Fibroblast of the aortic adventitia (primary cell): ENCODE data around the gene DYNC2LI1. TPM values are rescaled to one million over a fixed set of nuclear protein-coding genes. Genes with fewer than 3 reads are reported as not detected.

Source experiments
- DNase-seq: peaks from one replicate; pipeline ENCODE4 v3.0.0-alpha.2; 2010; ENCODE audit warnings: low read depth
- H3K4me3 ChIP-seq: 2 replicates; pipeline ENCODE4 v1.5.1; 2011; ENCODE audit warnings: low read depth, mild to moderate bottlenecking, control low read depth, low read length, moderate library complexity
- total RNA-seq: library from RNA; depleted of rRNA; stranded (reverse); fragments of >200 nt; gene quantifications from 2 replicates; pipeline ENCODE4 v1.2.3, GENCODE V29; 2012; ENCODE audit warnings: low replicate concordance
- TF ChIP-seq, protein P1 (sequence below): IDR thresholded peaks from 2 replicates; pipeline ENCODE4 v1.5.1; 2011; ENCODE audit warnings: mild to moderate bottlenecking, low read length, control low read depth, inconsistent platforms; ENCODE audit not compliant: insufficient read depth

Gene DYNC2LI1
- total RNA-seq, 1 donor, result 27.4 TPM

DNA sequence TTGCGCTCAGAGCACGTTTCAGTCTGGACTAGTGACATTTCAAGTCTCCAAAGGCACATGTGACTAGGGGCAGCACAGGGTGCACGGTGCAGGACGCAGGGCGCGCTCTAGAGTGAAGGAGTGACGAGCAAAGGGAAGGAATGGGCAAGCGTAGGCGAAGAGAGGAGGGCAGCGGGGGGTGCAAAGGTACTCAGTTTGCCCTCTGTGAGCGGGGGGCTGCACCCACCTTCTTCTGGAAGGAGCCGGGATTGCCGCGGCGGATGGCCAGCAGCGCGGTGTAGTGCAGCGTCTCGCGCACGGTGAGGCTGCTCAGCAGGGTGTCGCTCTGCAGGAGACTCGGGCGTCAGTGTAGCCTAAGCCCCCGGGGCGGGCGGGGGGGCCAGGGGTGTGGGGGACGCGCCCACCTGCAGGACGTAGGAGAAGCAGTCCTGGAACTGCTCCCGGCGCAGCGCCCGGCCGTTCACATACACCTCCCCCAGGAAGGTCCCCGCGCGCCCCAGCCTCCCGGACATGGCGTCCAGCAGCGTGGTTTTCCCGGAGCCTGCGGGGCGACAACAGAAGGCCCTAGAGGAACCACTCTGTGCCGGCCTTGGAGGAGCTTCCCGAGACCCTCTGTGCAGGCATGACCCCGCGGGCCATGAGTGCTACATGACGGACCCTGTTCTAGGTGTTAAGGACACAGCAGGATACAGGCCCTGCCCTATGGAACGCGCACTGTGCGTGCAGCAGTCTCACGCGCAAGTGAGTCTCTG, 57.9 kb downstream of the DYNC2LI1 start:
- H3K4me3 ChIP-seq, result no peak overlapping the region
- TF ChIP-seq, protein P1, sequence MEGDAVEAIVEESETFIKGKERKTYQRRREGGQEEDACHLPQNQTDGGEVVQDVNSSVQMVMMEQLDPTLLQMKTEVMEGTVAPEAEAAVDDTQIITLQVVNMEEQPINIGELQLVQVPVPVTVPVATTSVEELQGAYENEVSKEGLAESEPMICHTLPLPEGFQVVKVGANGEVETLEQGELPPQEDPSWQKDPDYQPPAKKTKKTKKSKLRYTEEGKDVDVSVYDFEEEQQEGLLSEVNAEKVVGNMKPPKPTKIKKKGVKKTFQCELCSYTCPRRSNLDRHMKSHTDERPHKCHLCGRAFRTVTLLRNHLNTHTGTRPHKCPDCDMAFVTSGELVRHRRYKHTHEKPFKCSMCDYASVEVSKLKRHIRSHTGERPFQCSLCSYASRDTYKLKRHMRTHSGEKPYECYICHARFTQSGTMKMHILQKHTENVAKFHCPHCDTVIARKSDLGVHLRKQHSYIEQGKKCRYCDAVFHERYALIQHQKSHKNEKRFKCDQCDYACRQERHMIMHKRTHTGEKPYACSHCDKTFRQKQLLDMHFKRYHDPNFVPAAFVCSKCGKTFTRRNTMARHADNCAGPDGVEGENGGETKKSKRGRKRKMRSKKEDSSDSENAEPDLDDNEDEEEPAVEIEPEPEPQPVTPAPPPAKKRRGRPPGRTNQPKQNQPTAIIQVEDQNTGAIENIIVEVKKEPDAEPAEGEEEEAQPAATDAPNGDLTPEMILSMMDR, result no peak
- DNase-seq, result no peak

DNA sequence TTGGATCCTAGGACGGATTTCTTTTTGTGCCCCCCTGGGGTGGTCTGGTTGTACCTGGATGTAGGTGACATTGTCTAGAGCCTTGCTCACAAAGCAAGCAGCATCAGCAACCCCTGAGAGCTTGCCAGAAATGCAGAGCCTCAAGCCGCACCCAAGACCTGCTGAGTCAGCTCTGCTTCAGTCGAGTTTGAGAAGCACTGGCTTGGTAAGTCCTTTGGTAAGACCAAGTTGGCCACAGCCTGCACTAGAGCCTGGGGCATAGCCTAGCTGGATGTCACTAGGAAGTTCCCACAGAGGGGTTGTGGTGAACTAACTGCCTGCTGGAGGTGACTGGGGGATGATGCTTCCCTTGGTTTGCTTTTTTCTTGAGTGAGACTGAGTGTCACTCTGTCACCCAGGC, 58.6 kb downstream of the DYNC2LI1 start:
- H3K4me3 ChIP-seq, result no peak overlapping the region
- TF ChIP-seq, protein P1, result no peak
- peak; percentile 27 for DNase-seq

DNA sequence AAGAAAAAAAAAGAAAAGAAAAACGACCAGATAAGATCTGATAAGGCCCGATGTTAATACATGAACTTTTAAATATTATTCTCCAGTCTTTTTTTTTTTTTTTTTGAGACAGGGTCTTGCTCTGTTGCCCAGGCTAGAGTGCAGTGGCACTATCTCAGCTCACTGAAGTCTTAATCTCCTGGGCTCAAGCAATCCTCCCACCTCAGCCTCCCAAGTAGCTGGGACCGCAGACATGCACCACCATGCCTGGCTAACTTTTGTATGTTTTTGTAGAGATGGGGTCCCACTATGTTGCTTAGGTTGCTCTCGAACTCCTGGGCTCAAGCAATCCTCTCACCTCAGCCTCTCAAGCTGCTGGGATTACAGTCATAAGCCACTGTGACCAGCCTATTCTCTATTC, 63.2 kb downstream of the DYNC2LI1 start:
- DNase-seq, result no peak
- TF ChIP-seq, protein P1, result no peak

DNA sequence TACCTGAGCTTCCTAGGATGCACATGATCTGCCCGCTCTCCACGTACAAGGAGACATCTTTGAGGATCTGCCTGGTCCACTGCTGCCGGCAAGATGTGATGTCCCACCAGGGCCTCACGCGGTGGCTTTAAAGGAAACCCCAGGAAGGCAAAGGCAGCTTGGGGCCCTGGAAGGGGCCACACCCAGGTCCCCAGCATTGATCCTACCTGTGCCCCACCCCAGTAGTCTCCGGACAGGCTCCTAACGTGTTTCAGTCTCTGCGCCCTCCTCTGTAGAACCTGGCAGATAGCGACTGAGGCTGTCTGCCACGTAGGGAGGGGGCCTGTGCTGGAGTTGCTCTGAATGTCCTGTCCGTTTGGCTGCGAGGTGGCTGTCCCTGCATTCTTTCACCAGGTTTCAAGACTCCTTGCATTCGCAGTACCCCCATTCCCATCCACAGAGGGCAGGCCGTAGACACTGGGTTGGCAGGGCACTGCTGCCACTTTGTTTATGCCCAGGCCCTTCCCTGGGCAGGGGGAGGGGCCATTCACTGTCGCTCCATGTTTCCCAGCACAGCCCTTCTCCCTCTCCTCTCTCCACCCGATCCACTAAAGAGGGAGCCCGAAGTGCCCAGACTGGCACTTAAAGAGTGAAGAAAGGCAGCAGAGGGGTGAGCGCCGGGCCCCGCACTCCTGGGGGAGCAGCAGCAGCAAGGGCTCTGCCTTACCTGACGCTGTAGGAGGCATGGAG, 64.2 kb downstream of the DYNC2LI1 start:
- TF ChIP-seq, protein P1, result no peak
- H3K4me3 ChIP-seq, result no peak overlapping the region
- no peak for DNase-seq

More for the DNA sequence above, 63.2 kb downstream of the DYNC2LI1 start:
- no peak overlapping the region for H3K4me3 ChIP-seq

DNA sequence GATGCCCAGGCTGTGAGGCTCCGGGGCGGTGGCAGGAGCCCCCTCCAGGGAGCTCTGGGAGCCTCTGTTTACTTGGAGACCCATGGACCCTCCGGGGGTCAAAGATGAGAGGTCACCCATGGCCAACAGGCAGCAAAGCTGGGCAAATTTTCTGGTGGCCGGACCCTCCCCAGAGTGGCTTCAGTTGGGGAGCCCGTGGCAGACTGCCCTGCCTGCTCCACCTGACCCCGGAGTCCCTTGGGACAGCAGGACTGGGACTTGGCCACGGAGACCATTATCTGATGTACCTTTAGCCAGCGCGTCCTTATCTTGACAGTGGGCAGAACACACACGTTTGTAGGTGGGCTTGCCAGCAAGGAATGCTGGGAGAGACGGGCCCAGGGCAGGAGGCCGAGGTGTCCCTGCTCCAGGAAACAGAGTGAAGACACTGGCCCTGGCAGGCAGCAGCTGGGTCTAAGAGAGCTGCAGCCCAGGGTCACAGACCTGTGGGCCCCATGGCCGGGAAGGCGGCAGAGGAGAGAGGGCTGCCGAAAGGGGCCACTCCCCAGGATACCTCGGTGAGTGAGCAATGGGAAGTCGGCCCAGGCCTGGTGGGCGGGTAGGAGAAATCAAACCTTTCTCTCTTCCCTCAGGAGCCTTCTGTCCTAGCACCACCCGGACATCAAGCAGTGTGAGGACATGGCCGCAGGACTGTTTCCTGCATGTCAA, 64.9 kb downstream of the DYNC2LI1 start, which contains the start of the genes ABCG5 and ABCG8:
Gene ABCG5, minus strand, starts transcription at position 280 of the 708 bp plus-strand sequence. Its CDS starts 160 bp downstream, at position 120.
Gene ABCG8, plus strand, starts transcription at position 412 of the 708 bp plus-strand sequence. Its CDS starts 83 bp downstream, at position 495.
- H3K4me3 ChIP-seq, result no peak within 1 kb of the TSS
- TF ChIP-seq, protein P1, result no peak
- no peak for DNase-seq

DNA sequence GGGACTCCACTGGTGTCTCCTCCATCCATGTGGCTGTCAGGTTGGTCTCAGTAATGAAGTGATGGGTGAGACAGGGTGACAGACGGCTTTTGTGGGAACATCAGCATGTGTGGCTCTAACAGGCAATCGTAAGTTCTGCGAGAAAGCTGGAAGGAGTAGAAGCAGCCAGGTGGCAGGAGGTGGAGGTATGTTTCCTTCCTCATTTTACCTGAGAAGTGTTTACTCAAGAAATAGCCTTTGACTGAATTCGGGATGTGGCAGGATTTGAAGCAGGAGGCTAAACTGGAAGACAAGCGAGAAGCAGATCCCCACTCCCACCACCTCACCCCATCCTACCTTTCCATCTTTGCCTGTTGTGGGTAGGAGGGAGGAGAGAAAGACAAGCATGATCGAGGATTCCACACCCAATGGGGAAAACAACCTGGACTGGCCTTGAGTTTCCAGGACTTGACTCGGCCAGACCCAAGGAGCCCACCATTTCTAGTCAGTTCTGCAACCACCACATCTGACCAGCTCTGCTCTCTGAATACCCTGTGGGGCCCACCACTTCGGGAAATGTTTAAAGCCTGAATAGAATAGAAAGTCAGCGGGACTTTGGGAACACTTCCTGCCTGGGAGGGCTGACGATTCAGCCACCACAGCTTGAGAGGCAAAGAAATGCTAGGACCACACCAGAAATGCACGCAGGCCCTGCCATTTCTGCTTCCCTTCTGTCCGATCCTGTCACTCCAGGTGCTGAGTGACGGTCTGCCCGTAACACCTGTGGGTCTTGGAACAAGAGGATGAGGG, 66.1 kb downstream of the DYNC2LI1 start:
- TF ChIP-seq, protein P1, result no peak
- no peak for DNase-seq
- H3K4me3 ChIP-seq, result no peak overlapping the region
